ENCODE data around the gene NUAK1.

DNA sequence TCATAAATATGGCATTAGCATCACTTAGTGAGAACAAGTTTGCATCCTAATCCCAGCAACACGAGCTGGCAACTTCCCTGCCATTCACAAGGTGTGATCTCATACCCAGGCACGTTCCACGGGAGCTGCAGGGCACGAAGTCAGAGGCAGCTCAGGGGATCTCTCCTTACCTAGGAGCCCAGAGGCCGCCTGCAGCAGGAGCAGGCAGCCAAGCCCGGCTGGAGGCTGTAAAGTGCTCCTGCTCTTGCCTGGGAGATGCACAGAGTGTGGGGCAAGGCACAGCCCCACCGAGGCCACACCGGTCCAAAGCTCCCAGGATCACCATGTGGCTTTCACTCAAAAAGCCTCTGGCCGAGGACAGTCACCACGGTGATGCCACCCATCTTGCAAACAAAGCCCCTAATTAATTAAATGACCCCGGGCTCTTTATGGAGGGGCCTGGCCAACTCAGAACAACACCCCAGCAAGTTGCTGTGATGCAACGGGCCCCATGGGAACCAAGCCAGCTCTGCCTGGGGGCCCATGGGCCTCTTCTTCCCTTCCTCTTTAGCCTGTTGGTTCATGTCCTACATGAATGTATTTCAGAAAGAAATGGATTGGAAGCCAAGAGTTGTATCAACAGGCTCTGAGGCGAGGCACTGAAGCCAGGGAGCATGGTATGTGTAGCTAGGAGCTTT, 26.5 kb downstream of the NUAK1 start:
- TF ChIP-seq, protein P1, sequence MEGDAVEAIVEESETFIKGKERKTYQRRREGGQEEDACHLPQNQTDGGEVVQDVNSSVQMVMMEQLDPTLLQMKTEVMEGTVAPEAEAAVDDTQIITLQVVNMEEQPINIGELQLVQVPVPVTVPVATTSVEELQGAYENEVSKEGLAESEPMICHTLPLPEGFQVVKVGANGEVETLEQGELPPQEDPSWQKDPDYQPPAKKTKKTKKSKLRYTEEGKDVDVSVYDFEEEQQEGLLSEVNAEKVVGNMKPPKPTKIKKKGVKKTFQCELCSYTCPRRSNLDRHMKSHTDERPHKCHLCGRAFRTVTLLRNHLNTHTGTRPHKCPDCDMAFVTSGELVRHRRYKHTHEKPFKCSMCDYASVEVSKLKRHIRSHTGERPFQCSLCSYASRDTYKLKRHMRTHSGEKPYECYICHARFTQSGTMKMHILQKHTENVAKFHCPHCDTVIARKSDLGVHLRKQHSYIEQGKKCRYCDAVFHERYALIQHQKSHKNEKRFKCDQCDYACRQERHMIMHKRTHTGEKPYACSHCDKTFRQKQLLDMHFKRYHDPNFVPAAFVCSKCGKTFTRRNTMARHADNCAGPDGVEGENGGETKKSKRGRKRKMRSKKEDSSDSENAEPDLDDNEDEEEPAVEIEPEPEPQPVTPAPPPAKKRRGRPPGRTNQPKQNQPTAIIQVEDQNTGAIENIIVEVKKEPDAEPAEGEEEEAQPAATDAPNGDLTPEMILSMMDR (IDR thresholded peaks at IDR 0.05; ENCODE audit: low read depth, low read length, poor library complexity, severe bottlenecking), result no peak
- no peak for TF ChIP-seq EZH2phosphoT487 (IDR thresholded peaks at IDR 0.05; ENCODE audit: borderline replicate concordance, low read length)

Measured in DOHH2 (cell line).